ENCODE measurements around the gene TM4SF4. TPM values are rescaled to one million over a fixed set of nuclear protein-coding genes. Genes with fewer than 3 reads are reported as not detected.

TM4SF4 gene
- total RNA-seq, 1 experiment from 2014 or later, result 1.4 TPM

DNA sequence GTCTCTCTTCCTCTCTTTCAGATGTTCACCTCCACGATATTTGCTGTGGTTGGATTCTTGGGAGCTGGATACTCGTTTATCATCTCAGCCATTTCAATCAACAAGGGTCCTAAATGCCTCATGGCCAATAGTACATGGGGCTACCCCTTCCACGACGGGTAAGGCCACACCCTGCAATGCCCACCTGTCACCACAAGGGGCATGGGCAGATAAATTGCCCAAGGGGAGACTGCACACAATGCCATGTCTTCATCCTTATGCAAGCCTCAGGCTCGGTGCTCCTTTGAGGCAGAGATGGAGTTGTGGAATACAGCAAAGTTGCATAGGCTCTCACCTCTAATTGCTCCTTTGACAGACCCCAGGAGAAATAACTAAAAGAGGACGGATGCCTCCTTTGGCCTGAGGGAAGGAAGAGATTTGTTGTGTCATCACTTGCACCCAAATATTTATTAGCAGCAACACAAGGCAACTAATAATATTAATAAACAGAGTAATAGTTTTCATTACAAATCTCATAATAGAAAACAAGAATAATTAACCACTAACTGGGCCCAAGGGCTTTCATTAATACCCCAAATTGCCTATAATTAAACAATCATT lies 13.2 kb downstream of the TM4SF4 start:
- CTCF ChIA-PET, result interaction anchor here (0.6 to 2.7 kb wide), 9 partner anchors 9 to 533 kb away, joined by 3 to 21 read pairs (median 8); partner anchors contain the start of gene TM4SF4
- no peak overlapping the region for H3K27ac Mint-ChIP-seq
- no peaks in the 10 kb centered on the region for H3K4me1 Mint-ChIP-seq
- DNase-seq (ENCODE audit: low spot score), result peak; percentile 81
- ATAC-seq, result peak; percentile 86
- no peak overlapping the region for H3K4me3 Mint-ChIP-seq
- no peak for TF ChIP-seq ZNF671 (CRISPR knock-in tag; IDR thresholded peaks at IDR 0.05)
- TF ChIP-seq ATF6 (CRISPR knock-in tag; IDR thresholded peaks at IDR 0.05), result no peak
- peak; percentile 83 for TF ChIP-seq CTCF (IDR thresholded peaks at IDR 0.05)
- POLR2A ChIA-PET, result no interaction called here
- H3K27me3 Mint-ChIP-seq (ENCODE audit: low read depth), result no peaks in the 10 kb centered on the region
- peaks cover 3% of the 10 kb centered on the region; the same call in 1 of the 2 replicates for H3K9me3 Mint-ChIP-seq
- no peaks in the 10 kb centered on the region for H3K36me3 Mint-ChIP-seq

DNA sequence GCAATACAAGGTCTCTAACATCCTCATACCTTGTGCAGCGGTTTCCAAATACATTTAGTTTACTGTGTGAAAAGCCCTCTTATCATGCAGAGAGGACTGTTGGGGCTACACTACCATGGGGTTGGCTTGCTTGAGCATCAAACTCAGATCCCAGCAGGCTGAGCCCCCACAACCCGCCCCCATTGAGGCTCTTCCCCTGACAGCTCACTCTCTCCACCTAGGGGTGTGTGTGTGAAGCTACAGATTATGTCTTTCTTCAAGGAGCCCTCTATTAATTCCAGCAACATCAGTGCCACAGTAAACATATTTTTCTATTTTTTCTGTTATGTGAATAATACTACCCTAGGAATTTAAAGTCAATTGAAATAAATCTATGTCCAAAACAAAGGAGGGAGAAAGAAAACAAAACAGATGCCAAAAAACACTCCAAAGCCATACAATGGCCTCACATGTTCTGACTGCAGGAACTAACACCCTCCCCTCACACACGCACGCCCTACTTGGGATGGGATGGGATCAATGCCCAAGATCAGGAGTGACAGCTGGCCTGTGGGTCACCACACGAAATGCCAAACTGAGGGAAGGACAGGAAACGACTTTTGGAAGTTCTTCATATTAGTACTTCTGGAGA lies 14.7 kb downstream of the TM4SF4 start:
- H3K27ac Mint-ChIP-seq, result no peak overlapping the region
- no peak overlapping the region for H3K4me3 Mint-ChIP-seq
- DNase-seq (ENCODE audit: low spot score), result peak; percentile 43
- ATAC-seq, result peak; percentile 86
- CTCF ChIA-PET, result interaction anchor here (0.5 to 2.7 kb wide), 32 partner anchors 9 to 538 kb away, joined by 3 to 21 read pairs (median 4); partner anchors contain the start of genes GYG1 and TM4SF4
- H3K36me3 Mint-ChIP-seq, result no peaks in the 10 kb centered on the region
- POLR2A ChIA-PET, result no interaction called here
- peaks cover 3% of the 10 kb centered on the region; the same call in 1 of the 2 replicates for H3K9me3 Mint-ChIP-seq
- TF ChIP-seq, protein P1, sequence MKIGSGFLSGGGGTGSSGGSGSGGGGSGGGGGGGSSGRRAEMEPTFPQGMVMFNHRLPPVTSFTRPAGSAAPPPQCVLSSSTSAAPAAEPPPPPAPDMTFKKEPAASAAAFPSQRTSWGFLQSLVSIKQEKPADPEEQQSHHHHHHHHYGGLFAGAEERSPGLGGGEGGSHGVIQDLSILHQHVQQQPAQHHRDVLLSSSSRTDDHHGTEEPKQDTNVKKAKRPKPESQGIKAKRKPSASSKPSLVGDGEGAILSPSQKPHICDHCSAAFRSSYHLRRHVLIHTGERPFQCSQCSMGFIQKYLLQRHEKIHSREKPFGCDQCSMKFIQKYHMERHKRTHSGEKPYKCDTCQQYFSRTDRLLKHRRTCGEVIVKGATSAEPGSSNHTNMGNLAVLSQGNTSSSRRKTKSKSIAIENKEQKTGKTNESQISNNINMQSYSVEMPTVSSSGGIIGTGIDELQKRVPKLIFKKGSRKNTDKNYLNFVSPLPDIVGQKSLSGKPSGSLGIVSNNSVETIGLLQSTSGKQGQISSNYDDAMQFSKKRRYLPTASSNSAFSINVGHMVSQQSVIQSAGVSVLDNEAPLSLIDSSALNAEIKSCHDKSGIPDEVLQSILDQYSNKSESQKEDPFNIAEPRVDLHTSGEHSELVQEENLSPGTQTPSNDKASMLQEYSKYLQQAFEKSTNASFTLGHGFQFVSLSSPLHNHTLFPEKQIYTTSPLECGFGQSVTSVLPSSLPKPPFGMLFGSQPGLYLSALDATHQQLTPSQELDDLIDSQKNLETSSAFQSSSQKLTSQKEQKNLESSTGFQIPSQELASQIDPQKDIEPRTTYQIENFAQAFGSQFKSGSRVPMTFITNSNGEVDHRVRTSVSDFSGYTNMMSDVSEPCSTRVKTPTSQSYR (CRISPR knock-in tag; IDR thresholded peaks at IDR 0.05), result no peak
- peak; percentile 54 for TF ChIP-seq CTCF (IDR thresholded peaks at IDR 0.05)
- TF ChIP-seq, protein P2, sequence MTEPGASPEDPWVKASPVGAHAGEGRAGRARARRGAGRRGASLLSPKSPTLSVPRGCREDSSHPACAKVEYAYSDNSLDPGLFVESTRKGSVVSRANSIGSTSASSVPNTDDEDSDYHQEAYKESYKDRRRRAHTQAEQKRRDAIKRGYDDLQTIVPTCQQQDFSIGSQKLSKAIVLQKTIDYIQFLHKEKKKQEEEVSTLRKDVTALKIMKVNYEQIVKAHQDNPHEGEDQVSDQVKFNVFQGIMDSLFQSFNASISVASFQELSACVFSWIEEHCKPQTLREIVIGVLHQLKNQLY (CRISPR knock-in tag; IDR thresholded peaks at IDR 0.05), result no peak
- H3K4me1 Mint-ChIP-seq, result peaks cover 7% of the 10 kb centered on the region; the same call in 1 of the 2 replicates
- no peaks in the 10 kb centered on the region for H3K27me3 Mint-ChIP-seq (ENCODE audit: low read depth)

DNA sequence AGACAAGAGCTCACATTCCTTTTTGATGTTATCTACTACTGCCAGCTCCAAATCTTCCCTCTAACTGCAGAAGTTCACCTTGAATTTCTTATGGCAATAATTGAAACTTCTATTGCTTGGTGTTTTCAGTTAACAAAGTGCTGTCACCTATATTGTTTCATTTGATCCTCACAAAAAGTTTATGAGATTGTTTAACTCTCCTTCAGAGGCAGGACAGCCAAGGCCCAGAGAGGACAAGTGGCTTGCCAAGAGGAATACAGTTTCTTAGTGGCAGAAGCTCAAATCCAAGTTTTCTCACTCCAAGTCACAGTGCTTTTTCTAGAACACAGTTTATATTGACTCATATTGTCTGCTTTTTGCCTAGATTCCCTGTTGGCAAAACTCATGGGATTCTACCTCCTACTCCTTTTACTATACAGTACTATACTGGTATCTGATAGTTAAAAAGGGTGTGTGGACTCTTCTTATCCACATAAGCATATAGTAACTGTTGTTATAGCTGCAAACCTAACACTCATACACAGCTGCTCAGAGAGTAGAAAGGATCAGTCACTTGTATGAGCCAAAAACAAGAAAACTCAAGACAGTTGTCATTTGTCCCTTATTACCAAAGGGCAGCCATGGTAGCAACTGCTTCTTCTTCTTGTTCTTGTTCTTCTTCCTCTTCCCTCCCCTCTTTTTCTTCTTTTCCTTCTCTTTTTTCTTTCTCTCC lies 15.9 kb downstream of the TM4SF4 start:
- ATAC-seq (no peak), DNase-seq (ENCODE audit: low spot score) (no peak)
- H3K4me1 Mint-ChIP-seq, result peaks cover 7% of the 10 kb centered on the region; the same call in 1 of the 2 replicates
- H3K36me3 Mint-ChIP-seq, result no peaks in the 10 kb centered on the region
- H3K27ac Mint-ChIP-seq, result no peak overlapping the region
- TF ChIP-seq IRF2 (CRISPR knock-in tag; IDR thresholded peaks at IDR 0.05; ENCODE audit: borderline replicate concordance, low read depth) (no peak), ZNF219 (CRISPR knock-in tag; IDR thresholded peaks at IDR 0.05; ENCODE audit: borderline replicate concordance) (no peak), FOXP4 (CRISPR knock-in tag; IDR thresholded peaks at IDR 0.05) (no peak), AR (CRISPR knock-in tag; IDR thresholded peaks at IDR 0.05) (no peak), FOXP1 (CRISPR knock-in tag; IDR thresholded peaks at IDR 0.05; ENCODE audit: borderline replicate concordance) (no peak), ZNF121 (CRISPR knock-in tag; IDR thresholded peaks at IDR 0.05) (no peak)
- no peaks in the 10 kb centered on the region for H3K27me3 Mint-ChIP-seq (ENCODE audit: low read depth)
- ChIA-PET POLR2A (no interaction called here), CTCF (interaction anchor here (0.9 to 2.7 kb wide), 7 partner anchors 34 to 535 kb away, joined by 3 to 21 read pairs (median 5); no protein-coding TSS in a partner anchor)
- no peak overlapping the region for H3K4me3 Mint-ChIP-seq
- H3K9me3 Mint-ChIP-seq, result peaks cover 3% of the 10 kb centered on the region; the same call in 1 of the 2 replicates
